Measurements from ENCODE around the gene RETSAT.
A peak's percentile ranks its signal among the peaks of the same experiment; 100 is the strongest.

The RETSAT gene

GRCh38 chr2:85327822-85328617 is 26.3 kb downstream of the RETSAT start, which contains the start of gene TGOLN2 (continued):
- TF ChIP-seq ZBTB10 (tag by site-specific recombination; IDR thresholded peaks at IDR 0.05) (peak; percentile 58), MEIS1 (CRISPR knock-in tag; IDR thresholded peaks at IDR 0.05; ENCODE audit: borderline replicate concordance) (no peak), ZNF600 (tag by site-specific recombination; IDR thresholded peaks at IDR 0.05) (peak; percentile 68), ZBTB6 (tag by site-specific recombination; IDR thresholded peaks at IDR 0.05) (no peak), ZNF174 (tag by site-specific recombination; IDR thresholded peaks at IDR 0.05) (no peak), BCL11B (tag by site-specific recombination; IDR thresholded peaks at IDR 0.05; ENCODE audit: low read depth) (peak; percentile 36; the same call in 1 of the 2 replicates), SP2 (tag by site-specific recombination; IDR thresholded peaks at IDR 0.05) (peak; percentile 85), ZNF202 (tag by site-specific recombination; IDR thresholded peaks at IDR 0.05; ENCODE audit: borderline replicate concordance) (no peak), ZSCAN30 (tag by site-specific recombination; IDR thresholded peaks at IDR 0.05) (peak; percentile 34; the same call in 1 of the 2 replicates), SCRT2 (tag by site-specific recombination; IDR thresholded peaks at IDR 0.05) (peak; percentile 34), ZNF133 (tag by site-specific recombination; IDR thresholded peaks at IDR 0.05) (no peak), ZNF76 (tag by site-specific recombination; IDR thresholded peaks at IDR 0.05; ENCODE audit: borderline replicate concordance, low read depth) (peak; percentile 48; the same call in 1 of the 2 replicates), ZNF121 (tag by site-specific recombination; IDR thresholded peaks at IDR 0.05) (no peak), ZNF555 (tag by site-specific recombination; conservative IDR thresholded peaks at IDR 0.05) (no peak), ZNF707 (tag by site-specific recombination; IDR thresholded peaks at IDR 0.05) (no peak), ZNF623 (tag by site-specific recombination; IDR thresholded peaks at IDR 0.05) (no peak), ZNF843 (tag by site-specific recombination; IDR thresholded peaks at IDR 0.05) (peak; percentile 71; the same call in 1 of the 2 replicates), ZNF292 (tag by site-specific recombination; IDR thresholded peaks at IDR 0.05; ENCODE audit: borderline replicate concordance, low read depth) (no peak), TSHZ1 (tag by site-specific recombination; IDR thresholded peaks at IDR 0.05; ENCODE audit: borderline replicate concordance) (no peak), YY2 (tag by site-specific recombination; IDR thresholded peaks at IDR 0.05) (peak; percentile 29; the same call in 1 of the 2 replicates), ZNF549 (tag by site-specific recombination; IDR thresholded peaks at IDR 0.05) (no peak), ZBTB17 (tag by site-specific recombination; IDR thresholded peaks at IDR 0.05) (peak; percentile 87), ZNF146 (tag by site-specific recombination; IDR thresholded peaks at IDR 0.05) (no peak), OVOL3 (tag by site-specific recombination; IDR thresholded peaks at IDR 0.05) (0 out of 2 replicates have a peak, but pooled peaks have one; percentile 23), ZNF514 (tag by site-specific recombination; IDR thresholded peaks at IDR 0.05) (no peak), KLF10 (tag by site-specific recombination; IDR thresholded peaks at IDR 0.05) (peak; percentile 41; the same call in 1 of the 2 replicates), KLF8 (tag by site-specific recombination; IDR thresholded peaks at IDR 0.05) (peak; percentile 90), KLF1 (tag by site-specific recombination; IDR thresholded peaks at IDR 0.05) (peak; percentile 60), ZNF501 (tag by site-specific recombination; IDR thresholded peaks at IDR 0.05) (peak; percentile 95), ZSCAN5A (tag by site-specific recombination; IDR thresholded peaks at IDR 0.05) (no peak)

All from HEK293 (cell line).